HepG2 (cell line): ENCODE data around the gene SGF29. TPM values are rescaled to one million over a fixed set of nuclear protein-coding genes. Genes with fewer than 3 reads are reported as not detected.
A peak's percentile ranks its signal among the peaks of the same experiment; 100 is the strongest.

Experiments
- ATAC-seq: fragments of 200-7000 bp; cut with Tn5 transposase; 3 replicates; pipeline ENCODE4 v1.9.1; 2020; ENCODE audit warnings: mild to moderate bottlenecking, moderate library complexity
- BruUV-seq: library from RNA; stranded (reverse); fragments of 400-500 nt; replicated peaks from 2 replicates; lab custom pipeline; 2021; lab: Mats Ljungman, UMichigan
- CTCF ChIA-PET: fragments of 300-600 bp; formaldehyde crosslinking; extraction: SDS; loops from one replicate; lab custom pipeline; 2021; ENCODE audit warnings: low total read pairs, inconsistent platforms, low intra/inter-chr PET ratio; lab: Yijun Ruan, JAX
- POLR2A ChIA-PET: fragments of 350-600 bp; sonication (Branson Sonifier 250); formaldehyde crosslinking; loops from one replicate; lab custom pipeline; 2020; ENCODE audit warnings: antibody characterized with exemption, inconsistent platforms; lab: Yijun Ruan, JAX
- DNase-seq: peaks from one replicate; pipeline ENCODE4 v3.0.0-alpha.2; 2015; ENCODE audit warnings: low spot score
- FAIRE-seq: peaks from 3 replicates; lab custom pipeline; 2011; peaks lifted over from hg19 to GRCh38; lab: Jason Lieb, UNC
- H2AFZ ChIP-seq: one replicate; pipeline ENCODE4 v1.6.1; 2011; ENCODE audit warnings: low read length, inconsistent platforms
- H3K27ac ChIP-seq: fragments of 300-600 bp; 3 replicates; pipeline ENCODE4 v1.8.0; 2011; ENCODE audit warnings: mixed run types, mild to moderate bottlenecking, mixed read lengths, low read length, inconsistent platforms; ENCODE audit not compliant: insufficient read depth; ENCODE audit errors: extremely low read length
- H3K27me3 ChIP-seq, 2 experiments: fragments of 200-600 bp in 1 of 2; 2 replicates in 1 of 2; 3 replicates in 1 of 2; pipeline versions ENCODE4 v1.6.0 to v1.8.0; 2011; ENCODE audit warnings: low read length in 2 of 2, mild to moderate bottlenecking in 2 of 2, moderate library complexity in 2 of 2, inconsistent platforms in 1 of 2; ENCODE audit not compliant: insufficient read depth in 2 of 2, control insufficient read depth in 1 of 2
- H3K36me3 ChIP-seq, 2 experiments: fragments of 200-600 bp in 1 of 2; replicated peaks in 1 of 2; 2 replicates in 1 of 2; 3 replicates in 1 of 2; pipeline versions ENCODE4 v1.5.1 to v1.8.0; 2011; ENCODE audit warnings: low read length in 2 of 2, inconsistent platforms in 1 of 2; ENCODE audit not compliant: insufficient read depth in 2 of 2, control insufficient read depth in 1 of 2
- H3K4me1 ChIP-seq: 2 replicates; pipeline ENCODE4 v1.5.1; 2012; ENCODE audit warnings: low read length, inconsistent platforms; ENCODE audit not compliant: insufficient read depth
- H3K4me2 ChIP-seq: 2 replicates; pipeline ENCODE4 v1.6.0; 2011; ENCODE audit warnings: low read depth, low read length, inconsistent platforms
- H3K4me3 ChIP-seq, 3 experiments: fragments of 200-600 bp in 1 of 3; sonication (generic), shearing (Covaris generic) in 1 of 3; replicated peaks in 1 of 3; 2 replicates each; pipeline ENCODE4 v1.5.1; 2011 to 2016; ENCODE audit warnings: low read length in 3 of 3, inconsistent platforms in 2 of 3, low read depth in 2 of 3, mild to moderate bottlenecking in 2 of 3, control low read depth in 1 of 3, mixed read lengths in 1 of 3; ENCODE audit not compliant: insufficient read depth in 1 of 3
- H3K79me2 ChIP-seq: one replicate; pipeline ENCODE4 v1.6.1; 2011; ENCODE audit warnings: low read length, inconsistent platforms; ENCODE audit not compliant: insufficient read depth
- H3K9ac ChIP-seq: 2 replicates; pipeline ENCODE4 v1.6.0; 2011; ENCODE audit warnings: mild to moderate bottlenecking, low read depth, low read length, inconsistent platforms; ENCODE audit not compliant: insufficient read depth
- H3K9me3 ChIP-seq: 2 replicates; pipeline ENCODE4 v1.5.1; 2012; ENCODE audit warnings: mild to moderate bottlenecking, low read length
- H4K20me1 ChIP-seq: 2 replicates; pipeline ENCODE4 v1.6.0; 2011; ENCODE audit warnings: inconsistent platforms, mild to moderate bottlenecking, low read length, moderate library complexity; ENCODE audit not compliant: insufficient read depth
- ADNP ChIP-seq: sonication (generic); formaldehyde crosslinking; IDR thresholded peaks from 2 replicates; pipeline ENCODE4 v1.4.0; 2020; ENCODE audit warnings: missing genetic modification reagents
- FIP1L1 ChIP-seq: fragments of 200-400 bp; formaldehyde crosslinking; IDR thresholded peaks from 2 replicates; pipeline ENCODE4 v1.6.1; 2018; ENCODE audit warnings: low read depth, mild to moderate bottlenecking, low read length, moderate library complexity, borderline replicate concordance; ENCODE audit not compliant: insufficient read depth
- FOXK1 ChIP-seq: sonication (generic); formaldehyde crosslinking; IDR thresholded peaks from 2 replicates; pipeline ENCODE4 v1.4.0; 2020; ENCODE audit warnings: low read depth, missing genetic modification reagents, borderline replicate concordance
- HMG20A ChIP-seq: IDR thresholded peaks from 2 replicates; pipeline ENCODE4 v1.6.1; 2016; ENCODE audit warnings: borderline replicate concordance
- KLF12 ChIP-seq: sonication (generic); formaldehyde crosslinking; IDR thresholded peaks from 2 replicates; pipeline ENCODE4 v1.4.0; 2020; ENCODE audit warnings: missing genetic modification reagents, borderline replicate concordance
- MTF2 ChIP-seq: sonication (generic); formaldehyde crosslinking; IDR thresholded peaks from 2 replicates; pipeline ENCODE4 v1.5.0; 2020; ENCODE audit warnings: missing genetic modification reagents, borderline replicate concordance
- RBAK ChIP-seq: sonication (generic); formaldehyde crosslinking; IDR thresholded peaks from 2 replicates; pipeline ENCODE4 v1.5.1; 2020; ENCODE audit warnings: mild to moderate bottlenecking, missing genetic modification reagents
- RBM22 ChIP-seq: fragments of 200-400 bp; formaldehyde crosslinking; optimal IDR thresholded peaks from 2 replicates; pipeline ENCODE3; 2017; ENCODE audit warnings: mild to moderate bottlenecking, low read length, moderate library complexity
- ZFP36L2 ChIP-seq: sonication (generic); formaldehyde crosslinking; IDR thresholded peaks from 2 replicates; pipeline ENCODE4 v1.4.0; 2020; ENCODE audit warnings: missing genetic modification reagents
- ZNF703 ChIP-seq: sonication (generic); formaldehyde crosslinking; IDR thresholded peaks from 2 replicates; pipeline ENCODE4 v1.5.1; 2020; ENCODE audit warnings: missing genetic modification reagents, mild to moderate bottlenecking, moderate library complexity, borderline replicate concordance
- ZSCAN21 ChIP-seq: sonication (generic); formaldehyde crosslinking; IDR thresholded peaks from 2 replicates; pipeline ENCODE4 v1.8.0; 2022; ENCODE audit warnings: mild to moderate bottlenecking, missing genetic modification reagents, moderate library complexity, borderline replicate concordance
- WGBS: methylation state at CpG from one replicate; pipeline ENCODE4 v1.1.6; 2017; ENCODE audit warnings: low lambda C conversion rate; 5-methylcytosine and 5-hydroxymethylcytosine counted together
- in situ Hi-C: cut with HindIII; loops from 2 replicates; pipeline ENCODE4 v1.10.0; 2017; ENCODE audit warnings: low pct_unique_long_range_greater_than_20kb; ENCODE audit not compliant: extremely low pct_ligation_motif_present
- intact Hi-C: fragments of 100-400 bp; cut with micrococcal nuclease; formaldehyde crosslinking; loops from one replicate; pipeline ENCODE4 v1.10.0; 2022; ENCODE audit not compliant: unreplicated experiment
- polyA plus RNA-seq, 8 experiments: library from polyadenylated mRNA; depleted of rRNA in 3 of 8; stranded (reverse) in 7 of 8; unstranded in 1 of 8; fragments of >200 nt; fragmentation: Illumina TruSeq in 4 of 8; extraction: Trizol in 4 of 8; gene quantifications; 2 replicates each; pipeline versions ENCODE4 v1.2.1 to v1.2.3, GENCODE V29; 2011 to 2016; ENCODE audit warnings: low read depth in 4 of 8, missing spikeins in 1 of 8, mixed read lengths in 1 of 8; ENCODE audit not compliant: insufficient read depth in 1 of 8
- total RNA-seq, 5 experiments: library from RNA; depleted of rRNA; stranded (reverse); fragments of >200 nt; fragmentation: Illumina TruSeq; extraction: Trizol; gene quantifications; 2 replicates each; pipeline ENCODE4 v1.2.3, GENCODE V29; 2016; ENCODE audit warnings: low read depth in 1 of 5
- TF ChIP-seq, protein P1 (sequence below): sonication (generic); formaldehyde crosslinking; IDR thresholded peaks from 2 replicates; pipeline ENCODE4 v1.5.0; 2020; ENCODE audit warnings: mild to moderate bottlenecking, missing genetic modification reagents, moderate library complexity
- TF ChIP-seq, protein P2 (sequence below): sonication (generic); formaldehyde crosslinking; IDR thresholded peaks from 2 replicates; pipeline ENCODE4 v1.9.0; 2021; ENCODE audit warnings: missing genetic modification reagents, borderline replicate concordance
- TF ChIP-seq, protein P3 (sequence below): sonication (generic); formaldehyde crosslinking; IDR thresholded peaks from 2 replicates; pipeline ENCODE4 v1.8.1; 2023; ENCODE audit warnings: missing genetic modification reagents, mild to moderate bottlenecking, borderline replicate concordance
- TF ChIP-seq, protein P4 (sequence below): fragments of 450-650 bp; IDR thresholded peaks from 2 replicates; pipeline ENCODE4 v1.6.1; 2017
- TF ChIP-seq, protein P5 (sequence below): sonication (generic); formaldehyde crosslinking; IDR thresholded peaks from 2 replicates; pipeline ENCODE4 v1.9.0; 2021; ENCODE audit warnings: missing genetic modification reagents, borderline replicate concordance

SGF29 gene
- total and polyA plus RNA-seq, 2 of the 13 experiments (the other 11 are each of a cell fraction or from before 2014, with no cell fraction given) = 5.0 to 29.4 TPM

DNA sequence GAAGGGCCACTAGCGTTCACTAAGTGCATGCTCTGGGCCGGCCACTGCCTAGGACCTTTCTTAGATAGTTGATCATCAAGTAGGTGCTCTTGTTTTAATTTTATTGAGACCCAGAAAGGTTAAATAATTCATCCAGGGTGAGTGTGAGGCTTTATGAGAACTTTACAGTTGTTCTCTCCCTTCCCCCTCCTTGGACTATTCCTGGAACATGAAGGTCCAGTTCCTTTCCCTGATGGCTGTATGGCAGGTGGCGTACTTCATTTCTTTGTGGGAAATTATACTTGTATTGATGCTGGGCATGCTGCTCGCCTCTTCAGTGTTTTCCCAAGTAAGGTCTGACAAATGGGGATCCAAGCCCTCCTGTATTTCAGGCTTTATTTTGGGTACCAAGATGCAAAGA lies 8.5 kb downstream of the SGF29 start:
- H4K20me1 ChIP-seq = no peaks in the 10 kb centered on the region
- POLR2A ChIA-PET = no interaction called here
- peak overlapping the region; percentile 5 for H3K27ac ChIP-seq
- peaks cover 6% of the 10 kb centered on the region for H3K9me3 ChIP-seq
- H3K36me3 ChIP-seq = peaks cover 4 to 11% of the 10 kb centered on the region in 2 experiments; a peak in 4 of 5 replicates
- 97% methylated on average over 4 of the region's 4 CpGs for WGBS
- no peaks in the 10 kb centered on the region for H3K27me3 ChIP-seq
- CTCF ChIA-PET = no interaction called here
- H3K9ac ChIP-seq = no peak overlapping the region
- peaks cover 9% of the 10 kb centered on the region for H3K4me1 ChIP-seq
- TF ChIP-seq, protein P1, sequence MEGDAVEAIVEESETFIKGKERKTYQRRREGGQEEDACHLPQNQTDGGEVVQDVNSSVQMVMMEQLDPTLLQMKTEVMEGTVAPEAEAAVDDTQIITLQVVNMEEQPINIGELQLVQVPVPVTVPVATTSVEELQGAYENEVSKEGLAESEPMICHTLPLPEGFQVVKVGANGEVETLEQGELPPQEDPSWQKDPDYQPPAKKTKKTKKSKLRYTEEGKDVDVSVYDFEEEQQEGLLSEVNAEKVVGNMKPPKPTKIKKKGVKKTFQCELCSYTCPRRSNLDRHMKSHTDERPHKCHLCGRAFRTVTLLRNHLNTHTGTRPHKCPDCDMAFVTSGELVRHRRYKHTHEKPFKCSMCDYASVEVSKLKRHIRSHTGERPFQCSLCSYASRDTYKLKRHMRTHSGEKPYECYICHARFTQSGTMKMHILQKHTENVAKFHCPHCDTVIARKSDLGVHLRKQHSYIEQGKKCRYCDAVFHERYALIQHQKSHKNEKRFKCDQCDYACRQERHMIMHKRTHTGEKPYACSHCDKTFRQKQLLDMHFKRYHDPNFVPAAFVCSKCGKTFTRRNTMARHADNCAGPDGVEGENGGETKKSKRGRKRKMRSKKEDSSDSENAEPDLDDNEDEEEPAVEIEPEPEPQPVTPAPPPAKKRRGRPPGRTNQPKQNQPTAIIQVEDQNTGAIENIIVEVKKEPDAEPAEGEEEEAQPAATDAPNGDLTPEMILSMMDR (CRISPR knock-in tag) = no peak
- TF ChIP-seq ZNF703 (CRISPR knock-in tag) (no peak), HMG20A (no peak), ADNP (CRISPR knock-in tag) (no peak), RBM22 (no peak), RBAK (CRISPR knock-in tag) (no peak), KLF12 (no peak), FOXK1 (no peak), ZFP36L2 (CRISPR knock-in tag) (no peak), MTF2 (CRISPR knock-in tag) (no peak), ZSCAN21 (CRISPR knock-in tag) (no peak), FIP1L1 (no peak)
- TF ChIP-seq, protein P2, sequence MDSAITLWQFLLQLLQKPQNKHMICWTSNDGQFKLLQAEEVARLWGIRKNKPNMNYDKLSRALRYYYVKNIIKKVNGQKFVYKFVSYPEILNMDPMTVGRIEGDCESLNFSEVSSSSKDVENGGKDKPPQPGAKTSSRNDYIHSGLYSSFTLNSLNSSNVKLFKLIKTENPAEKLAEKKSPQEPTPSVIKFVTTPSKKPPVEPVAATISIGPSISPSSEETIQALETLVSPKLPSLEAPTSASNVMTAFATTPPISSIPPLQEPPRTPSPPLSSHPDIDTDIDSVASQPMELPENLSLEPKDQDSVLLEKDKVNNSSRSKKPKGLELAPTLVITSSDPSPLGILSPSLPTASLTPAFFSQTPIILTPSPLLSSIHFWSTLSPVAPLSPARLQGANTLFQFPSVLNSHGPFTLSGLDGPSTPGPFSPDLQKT (CRISPR knock-in tag) = no peak
- TF ChIP-seq, protein P3, sequence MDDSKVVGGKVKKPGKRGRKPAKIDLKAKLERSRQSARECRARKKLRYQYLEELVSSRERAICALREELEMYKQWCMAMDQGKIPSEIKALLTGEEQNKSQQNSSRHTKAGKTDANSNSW (CRISPR knock-in tag) = no peak
- TF ChIP-seq, protein P4, sequence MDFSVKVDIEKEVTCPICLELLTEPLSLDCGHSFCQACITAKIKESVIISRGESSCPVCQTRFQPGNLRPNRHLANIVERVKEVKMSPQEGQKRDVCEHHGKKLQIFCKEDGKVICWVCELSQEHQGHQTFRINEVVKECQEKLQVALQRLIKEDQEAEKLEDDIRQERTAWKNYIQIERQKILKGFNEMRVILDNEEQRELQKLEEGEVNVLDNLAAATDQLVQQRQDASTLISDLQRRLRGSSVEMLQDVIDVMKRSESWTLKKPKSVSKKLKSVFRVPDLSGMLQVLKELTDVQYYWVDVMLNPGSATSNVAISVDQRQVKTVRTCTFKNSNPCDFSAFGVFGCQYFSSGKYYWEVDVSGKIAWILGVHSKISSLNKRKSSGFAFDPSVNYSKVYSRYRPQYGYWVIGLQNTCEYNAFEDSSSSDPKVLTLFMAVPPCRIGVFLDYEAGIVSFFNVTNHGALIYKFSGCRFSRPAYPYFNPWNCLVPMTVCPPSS = no peak
- TF ChIP-seq, protein P5, sequence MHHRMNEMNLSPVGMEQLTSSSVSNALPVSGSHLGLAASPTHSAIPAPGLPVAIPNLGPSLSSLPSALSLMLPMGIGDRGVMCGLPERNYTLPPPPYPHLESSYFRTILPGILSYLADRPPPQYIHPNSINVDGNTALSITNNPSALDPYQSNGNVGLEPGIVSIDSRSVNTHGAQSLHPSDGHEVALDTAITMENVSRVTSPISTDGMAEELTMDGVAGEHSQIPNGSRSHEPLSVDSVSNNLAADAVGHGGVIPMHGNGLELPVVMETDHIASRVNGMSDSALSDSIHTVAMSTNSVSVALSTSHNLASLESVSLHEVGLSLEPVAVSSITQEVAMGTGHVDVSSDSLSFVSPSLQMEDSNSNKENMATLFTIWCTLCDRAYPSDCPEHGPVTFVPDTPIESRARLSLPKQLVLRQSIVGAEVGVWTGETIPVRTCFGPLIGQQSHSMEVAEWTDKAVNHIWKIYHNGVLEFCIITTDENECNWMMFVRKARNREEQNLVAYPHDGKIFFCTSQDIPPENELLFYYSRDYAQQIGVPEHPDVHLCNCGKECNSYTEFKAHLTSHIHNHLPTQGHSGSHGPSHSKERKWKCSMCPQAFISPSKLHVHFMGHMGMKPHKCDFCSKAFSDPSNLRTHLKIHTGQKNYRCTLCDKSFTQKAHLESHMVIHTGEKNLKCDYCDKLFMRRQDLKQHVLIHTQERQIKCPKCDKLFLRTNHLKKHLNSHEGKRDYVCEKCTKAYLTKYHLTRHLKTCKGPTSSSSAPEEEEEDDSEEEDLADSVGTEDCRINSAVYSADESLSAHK (CRISPR knock-in tag) = no peak
- TF ChIP-seq, all 625 proteins: peak for 0
- ATAC-seq (no peak), FAIRE-seq (no peak), DNase-seq (no peak)
- intact Hi-C loops (no loop called here), in situ Hi-C loops (no loop called here)
- Histone ChIP-seq H3K79me2 (peaks cover under 1% of the 10 kb centered on the region), H2AFZ (no peak overlapping the region), H3K4me2 (no peak overlapping the region), H3K4me3 (no peak overlapping the region)
- BruUV-seq = no TSS peak
